Measurements from ENCODE around the gene REPIN1. TPM values are rescaled to one million over a fixed set of nuclear protein-coding genes. Genes with fewer than 3 reads are reported as not detected.

REPIN1 gene
- total RNA-seq, 1 experiment from 2014 or later: 174 TPM

- Histone ChIP-seq H3K4me2 (peak within 1 kb of the TSS; percentile 92), H3K9me2 (ENCODE audit: insufficient read depth) (no peaks in the 10 kb centered on the region), H3K9me3 (ENCODE audit: insufficient read depth, low read depth) (no peaks in the 10 kb centered on the region), H2AFZ (peak within 1 kb of the TSS; percentile 99), H3K4me3 (peak within 1 kb of the TSS; percentile 98), H3K36me3 (ENCODE audit: low read depth) (peaks cover 48% of the 10 kb centered on the region), H4K20me1 (ENCODE audit: insufficient read depth) (no peaks in the 10 kb centered on the region), H3F3A (ENCODE audit: insufficient read depth, low read depth) (peaks cover 37% of the 10 kb centered on the region), H3K4me1 (replicated peaks; ENCODE audit: insufficient read depth) (peaks cover 54% of the 10 kb centered on the region), H3K27me3 (ENCODE audit: insufficient read depth, low read depth) (no peaks in the 10 kb centered on the region), H3K79me2 (ENCODE audit: low read depth) (peaks cover 91% of the 10 kb centered on the region), H3K27ac (peak within 1 kb of the TSS; percentile 83)
- peak; percentile 69 to 73 for DNase-seq
- ChIA-PET POLR2A (ENCODE audit: unreplicated experiment) (interaction anchor here (0.6 to 0.7 kb wide), 3 partner anchors 57 to 1127 kb away, joined by 3 to 6 read pairs (median 5); no protein-coding TSS in a partner anchor), CTCF (interaction anchor here (0.6 kb wide), 1 partner anchor 35 kb away, joined by 3 read pairs; no protein-coding TSS in a partner anchor)
- peak; percentile 42; the same call in 1 of the 2 replicates for TF ChIP-seq CTCF (conservative IDR thresholded peaks at IDR 0.05)
- TF ChIP-seq EZH2 (IDR thresholded peaks at IDR 0.05; ENCODE audit: low read depth): no peak
- intact Hi-C loops (cut with micrococcal nuclease; ENCODE audit: unreplicated experiment): loop anchor here (1.0 to 5.0 kb wide), 5 partner anchors 15 to 789 kb away; partner anchors contain the start of genes ABCB8 and REPIN1
- TSS peak; percentile 63 for BruUV-seq (replicated peaks)
Measured at GRCh38 chr7:150322833-150323681, 45.6 kb upstream of the REPIN1 start, which contains the start of the genes ACTR3C and LRRC61. TSS of gene ACTR3C (minus strand) at chr7:150323545. CDS start at chr7:150295296, 28,249 bp downstream. TSS of gene LRRC61 (plus strand) at chr7:150323355. CDS start at chr7:150336862, 13,507 bp downstream.

GRCh38 chr7:150323682-150324372 is 44.8 kb upstream of the REPIN1 start:
- peak overlapping the region; percentile 83 for H3K27ac ChIP-seq
- H3K9me2 ChIP-seq (ENCODE audit: insufficient read depth): no peaks in the 10 kb centered on the region
- TF ChIP-seq EZH2 (IDR thresholded peaks at IDR 0.05; ENCODE audit: low read depth): no peak
- TF ChIP-seq CTCF (conservative IDR thresholded peaks at IDR 0.05): no peak
- H3K36me3 ChIP-seq (ENCODE audit: low read depth): peaks cover 48% of the 10 kb centered on the region
- peaks cover 37% of the 10 kb centered on the region for H3F3A ChIP-seq (ENCODE audit: insufficient read depth, low read depth)
- H3K4me2 ChIP-seq: peak overlapping the region; percentile 92
- no peaks in the 10 kb centered on the region for H4K20me1 ChIP-seq (ENCODE audit: insufficient read depth)
- intact Hi-C loops (cut with micrococcal nuclease; ENCODE audit: unreplicated experiment): loop anchor here (2.0 to 5.0 kb wide), 4 partner anchors 45 to 788 kb away; partner anchors contain the start of genes ABCB8 and REPIN1
- BruUV-seq (replicated peaks): TSS peak; percentile 36
- peak overlapping the region; percentile 99 for H2AFZ ChIP-seq
- no peaks in the 10 kb centered on the region for H3K9me3 ChIP-seq (ENCODE audit: insufficient read depth, low read depth)
- peak in 1 of 2 experiments; percentile 46 for DNase-seq
- ChIA-PET POLR2A (ENCODE audit: unreplicated experiment) (interaction anchor here (0.7 kb wide), 1 partner anchor 56 kb away, joined by 3 read pairs; no protein-coding TSS in a partner anchor), CTCF (no interaction called here)
- peaks cover 88% of the 10 kb centered on the region for H3K79me2 ChIP-seq (ENCODE audit: low read depth)
- peak overlapping the region; percentile 98 for H3K4me3 ChIP-seq
- peaks cover 54% of the 10 kb centered on the region for H3K4me1 ChIP-seq (replicated peaks; ENCODE audit: insufficient read depth)
- H3K27me3 ChIP-seq (ENCODE audit: insufficient read depth, low read depth): no peaks in the 10 kb centered on the region

DNA sequence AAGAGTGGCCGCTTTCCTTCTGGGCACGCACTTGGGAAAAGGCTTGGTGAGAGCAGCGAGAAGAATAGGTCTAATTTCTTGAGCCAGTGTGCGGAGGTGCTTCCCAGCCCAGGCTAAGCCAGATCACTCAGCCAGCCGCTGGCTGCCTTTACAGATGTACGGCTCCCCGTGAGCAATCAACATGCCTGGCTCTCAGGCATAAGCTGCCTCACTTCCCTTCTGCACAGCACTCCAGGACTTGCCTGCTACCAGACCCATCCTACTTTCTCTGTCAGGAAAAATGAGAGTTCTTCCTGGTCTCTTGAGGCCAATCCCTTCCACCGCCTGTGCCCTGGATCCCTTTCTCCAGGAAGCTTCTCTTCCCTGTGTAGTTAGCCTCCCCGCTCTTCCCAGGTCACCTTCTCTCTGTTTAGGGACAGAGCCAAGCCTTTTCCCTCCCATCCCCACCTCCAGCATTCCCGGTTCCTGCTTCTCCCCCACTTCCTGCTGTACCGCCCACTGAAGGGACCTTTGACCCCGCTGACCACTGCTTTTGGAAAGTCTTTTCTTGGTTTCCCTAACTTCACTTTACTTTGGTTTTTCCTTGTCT is 44.2 kb upstream of the REPIN1 start:
- BruUV-seq (replicated peaks): no TSS peak
- H3K9me2 ChIP-seq (ENCODE audit: insufficient read depth): no peaks in the 10 kb centered on the region
- peaks cover 85% of the 10 kb centered on the region for H3K79me2 ChIP-seq (ENCODE audit: low read depth)
- intact Hi-C loops (cut with micrococcal nuclease; ENCODE audit: unreplicated experiment): loop anchor here (5.0 kb wide), 3 partner anchors 78 to 788 kb away; partner anchors contain the start of gene ABCB8
- no peak for DNase-seq
- TF ChIP-seq CTCF (conservative IDR thresholded peaks at IDR 0.05) (no peak), EZH2 (IDR thresholded peaks at IDR 0.05; ENCODE audit: low read depth) (no peak)
- H3F3A ChIP-seq (ENCODE audit: insufficient read depth, low read depth): peaks cover 37% of the 10 kb centered on the region
- peak overlapping the region; percentile 98 for H3K4me3 ChIP-seq
- no peaks in the 10 kb centered on the region for H3K27me3 ChIP-seq (ENCODE audit: insufficient read depth, low read depth)
- peak overlapping the region; percentile 99; the same call in 1 of the 2 replicates for H2AFZ ChIP-seq
- POLR2A ChIA-PET (ENCODE audit: unreplicated experiment): no interaction called here
- peak overlapping the region; percentile 92 for H3K4me2 ChIP-seq
- no peaks in the 10 kb centered on the region for H4K20me1 ChIP-seq (ENCODE audit: insufficient read depth)
- CTCF ChIA-PET: no interaction called here
- peaks cover 52% of the 10 kb centered on the region for H3K4me1 ChIP-seq (replicated peaks; ENCODE audit: insufficient read depth)
- peaks cover 47% of the 10 kb centered on the region for H3K36me3 ChIP-seq (ENCODE audit: low read depth)
- peak overlapping the region; percentile 83; the same call in 1 of the 2 replicates for H3K27ac ChIP-seq
- no peaks in the 10 kb centered on the region for H3K9me3 ChIP-seq (ENCODE audit: insufficient read depth, low read depth)

Measured in PC-9 (cell line).